ENCODE measurements around the gene PAX3. TPM values are rescaled to one million over a fixed set of nuclear protein-coding genes. Genes with fewer than 3 reads are reported as not detected.

Gene PAX3
- total and polyA plus RNA-seq, 11 donors, result 0.42 TPM; not detected in 10

DNA sequence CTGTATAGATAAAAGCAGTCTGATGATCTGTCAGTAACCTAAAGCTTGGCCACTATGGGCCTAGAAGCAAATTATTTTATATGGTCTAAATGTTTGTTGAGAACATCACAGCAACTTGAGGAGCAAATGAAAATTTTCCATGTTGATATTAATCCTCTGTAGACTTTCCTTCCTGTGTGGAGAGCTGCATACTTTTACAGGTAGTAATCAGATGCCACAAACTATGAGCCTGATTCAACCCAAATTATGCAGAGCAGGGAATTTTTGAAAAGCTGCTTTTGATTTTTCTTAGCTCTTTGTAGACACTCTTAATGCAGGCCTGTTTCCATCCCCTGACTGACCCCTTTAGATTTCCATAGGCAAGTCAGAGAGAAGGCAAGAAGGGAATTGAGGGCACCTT is 17.3 kb downstream of the PAX3 start:
- TF ChIP-seq, protein P1, sequence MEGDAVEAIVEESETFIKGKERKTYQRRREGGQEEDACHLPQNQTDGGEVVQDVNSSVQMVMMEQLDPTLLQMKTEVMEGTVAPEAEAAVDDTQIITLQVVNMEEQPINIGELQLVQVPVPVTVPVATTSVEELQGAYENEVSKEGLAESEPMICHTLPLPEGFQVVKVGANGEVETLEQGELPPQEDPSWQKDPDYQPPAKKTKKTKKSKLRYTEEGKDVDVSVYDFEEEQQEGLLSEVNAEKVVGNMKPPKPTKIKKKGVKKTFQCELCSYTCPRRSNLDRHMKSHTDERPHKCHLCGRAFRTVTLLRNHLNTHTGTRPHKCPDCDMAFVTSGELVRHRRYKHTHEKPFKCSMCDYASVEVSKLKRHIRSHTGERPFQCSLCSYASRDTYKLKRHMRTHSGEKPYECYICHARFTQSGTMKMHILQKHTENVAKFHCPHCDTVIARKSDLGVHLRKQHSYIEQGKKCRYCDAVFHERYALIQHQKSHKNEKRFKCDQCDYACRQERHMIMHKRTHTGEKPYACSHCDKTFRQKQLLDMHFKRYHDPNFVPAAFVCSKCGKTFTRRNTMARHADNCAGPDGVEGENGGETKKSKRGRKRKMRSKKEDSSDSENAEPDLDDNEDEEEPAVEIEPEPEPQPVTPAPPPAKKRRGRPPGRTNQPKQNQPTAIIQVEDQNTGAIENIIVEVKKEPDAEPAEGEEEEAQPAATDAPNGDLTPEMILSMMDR (IDR thresholded peaks at IDR 0.05), result no peak
- no peak for TF ChIP-seq POLR2A (IDR thresholded peaks at IDR 0.05)
- no peak overlapping the region for H3K27ac ChIP-seq
- no peak for DNase-seq
- no peaks in the 10 kb centered on the region for H3K4me1 ChIP-seq
- H3K27me3 ChIP-seq, result peaks cover 0 to 76% (median 36%) of the 10 kb centered on the region in 9 donors
- intact Hi-C loops (cut with DNase I), result no loop called here
- no peak overlapping the region for H3K4me3 ChIP-seq
- H3K9me3 ChIP-seq, result no peaks in the 10 kb centered on the region
- no peaks in the 10 kb centered on the region for H3K36me3 ChIP-seq
- no peak for ATAC-seq

DNA sequence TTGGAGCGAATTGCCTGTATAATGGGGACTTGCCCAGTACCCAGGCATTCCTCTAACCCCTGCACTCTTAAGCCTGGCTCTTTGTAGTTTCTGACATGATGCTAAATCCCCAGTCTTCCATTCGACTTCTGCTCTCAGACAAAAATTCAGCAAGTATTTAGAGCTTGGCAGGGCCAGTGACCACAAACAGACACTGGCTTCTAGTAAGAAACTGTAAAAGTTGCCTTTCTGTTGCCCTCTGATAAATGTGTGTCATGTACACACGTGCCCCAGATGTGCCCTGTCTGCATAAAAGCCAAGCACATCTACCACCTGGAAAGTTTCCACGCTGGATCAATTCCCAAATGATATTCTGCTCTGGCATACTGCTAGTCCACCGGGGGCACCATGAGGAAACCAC is 18.0 kb downstream of the PAX3 start:
- H3K4me3 ChIP-seq, result no peak overlapping the region
- TF ChIP-seq, protein P1 (IDR thresholded peaks at IDR 0.05), result no peak
- TF ChIP-seq POLR2A (IDR thresholded peaks at IDR 0.05), result no peak
- no peak for DNase-seq
- no peak for ATAC-seq
- WGBS, 4 donors, result 59 to 78% (median 76%) methylated on average over 5 of the region's 5 CpGs
- intact Hi-C loops (cut with DNase I), result no loop called here
- H3K4me1 ChIP-seq, result no peaks in the 10 kb centered on the region
- H3K36me3 ChIP-seq, result no peaks in the 10 kb centered on the region
- H3K27me3 ChIP-seq, result peaks cover 0 to 76% (median 32%) of the 10 kb centered on the region in 9 donors
- no peaks in the 10 kb centered on the region for H3K9me3 ChIP-seq
- no peak overlapping the region for H3K27ac ChIP-seq

DNA sequence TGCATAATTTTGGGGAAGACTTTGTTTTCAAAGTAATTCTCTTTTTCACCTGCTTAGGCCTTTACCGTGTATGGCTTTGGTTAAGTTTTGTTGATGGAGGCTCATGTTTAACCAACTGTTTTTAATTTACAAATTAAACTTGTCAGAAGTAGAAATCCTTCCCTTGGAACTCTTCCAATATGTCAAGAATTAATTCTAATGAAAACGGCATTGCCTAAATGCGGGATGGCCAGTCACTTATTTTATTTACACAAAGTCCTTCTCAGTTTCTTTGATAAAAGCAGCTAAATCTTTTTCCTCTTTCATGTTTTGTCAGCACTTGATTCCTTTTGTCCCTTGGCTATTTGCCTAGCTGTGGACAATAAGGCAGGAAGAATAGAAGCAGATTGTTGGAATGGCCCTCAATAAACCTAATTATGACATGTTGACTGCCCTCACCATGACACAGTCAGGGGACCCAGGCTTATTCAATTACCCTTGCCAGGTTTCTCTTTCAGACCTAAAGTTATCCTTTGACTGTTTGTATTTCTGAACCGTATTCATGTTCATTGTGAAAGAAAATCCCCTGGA is 26.3 kb downstream of the PAX3 start:
- Histone ChIP-seq H3K36me3 (no peaks in the 10 kb centered on the region), H3K27me3 (peaks cover 0 to 81% (median 7%) of the 10 kb centered on the region in 9 donors), H3K4me1 (no peaks in the 10 kb centered on the region), H3K4me3 (no peak overlapping the region), H3K27ac (no peak overlapping the region), H3K9me3 (no peaks in the 10 kb centered on the region)
- DNase-seq (no peak), ATAC-seq (no peak)
- intact Hi-C loops (cut with DNase I), result no loop called here
- TF ChIP-seq POLR2A (IDR thresholded peaks at IDR 0.05), result no peak
- TF ChIP-seq, protein P1 (IDR thresholded peaks at IDR 0.05), result no peak
- WGBS, 4 donors, result 71 to 77% (median 73%) methylated on average over 4 of the region's 4 CpGs

DNA sequence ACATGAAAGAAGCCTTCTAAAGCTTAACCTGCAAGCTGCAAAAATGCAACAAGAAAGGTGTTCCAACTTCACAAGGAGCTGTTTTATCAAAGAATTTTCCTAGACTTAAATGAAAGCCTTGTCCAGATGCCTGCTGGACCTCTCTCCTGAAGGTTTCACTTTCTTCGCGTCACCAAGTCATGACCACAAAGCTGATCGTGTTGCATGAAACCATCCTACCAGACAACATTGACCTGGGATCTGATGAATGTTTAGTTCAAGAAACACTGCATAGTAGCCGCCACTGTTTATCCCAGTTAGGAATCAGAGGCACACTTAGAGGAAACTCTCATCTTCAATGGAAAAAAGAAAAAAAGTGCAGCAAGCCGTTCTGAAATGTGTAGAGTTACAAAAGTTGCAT is 26.9 kb downstream of the PAX3 start:
- Histone ChIP-seq H3K4me1 (no peaks in the 10 kb centered on the region), H3K36me3 (no peaks in the 10 kb centered on the region), H3K27ac (no peak overlapping the region), H3K27me3 (peaks cover 0 to 79% (median 3%) of the 10 kb centered on the region in 9 donors), H3K4me3 (no peak overlapping the region), H3K9me3 (no peaks in the 10 kb centered on the region)
- intact Hi-C loops (cut with DNase I), result no loop called here
- no peak for TF ChIP-seq POLR2A (IDR thresholded peaks at IDR 0.05)
- TF ChIP-seq, protein P1 (IDR thresholded peaks at IDR 0.05), result no peak
- DNase-seq, result no peak
- ATAC-seq, result no peak
- 73 to 85% (median 81%) methylated on average over 5 of the region's 5 CpGs for WGBS, 4 donors

All from heart left ventricle (tissue), 16 donors.